HG02759 (cell line): ENCODE data around the gene ARHGEF4.
A peak's percentile ranks its signal among the peaks of the same experiment; 100 is the strongest.

ENCODE experiments used
- ATAC-seq: cut with Tn5 transposase; IDR thresholded peaks from one replicate; pipeline ENCODE4 v1.9.1; 2021; ENCODE audit warnings: mild to moderate bottlenecking, moderate library complexity; ENCODE audit not compliant: unreplicated experiment

The ARHGEF4 gene

DNA sequence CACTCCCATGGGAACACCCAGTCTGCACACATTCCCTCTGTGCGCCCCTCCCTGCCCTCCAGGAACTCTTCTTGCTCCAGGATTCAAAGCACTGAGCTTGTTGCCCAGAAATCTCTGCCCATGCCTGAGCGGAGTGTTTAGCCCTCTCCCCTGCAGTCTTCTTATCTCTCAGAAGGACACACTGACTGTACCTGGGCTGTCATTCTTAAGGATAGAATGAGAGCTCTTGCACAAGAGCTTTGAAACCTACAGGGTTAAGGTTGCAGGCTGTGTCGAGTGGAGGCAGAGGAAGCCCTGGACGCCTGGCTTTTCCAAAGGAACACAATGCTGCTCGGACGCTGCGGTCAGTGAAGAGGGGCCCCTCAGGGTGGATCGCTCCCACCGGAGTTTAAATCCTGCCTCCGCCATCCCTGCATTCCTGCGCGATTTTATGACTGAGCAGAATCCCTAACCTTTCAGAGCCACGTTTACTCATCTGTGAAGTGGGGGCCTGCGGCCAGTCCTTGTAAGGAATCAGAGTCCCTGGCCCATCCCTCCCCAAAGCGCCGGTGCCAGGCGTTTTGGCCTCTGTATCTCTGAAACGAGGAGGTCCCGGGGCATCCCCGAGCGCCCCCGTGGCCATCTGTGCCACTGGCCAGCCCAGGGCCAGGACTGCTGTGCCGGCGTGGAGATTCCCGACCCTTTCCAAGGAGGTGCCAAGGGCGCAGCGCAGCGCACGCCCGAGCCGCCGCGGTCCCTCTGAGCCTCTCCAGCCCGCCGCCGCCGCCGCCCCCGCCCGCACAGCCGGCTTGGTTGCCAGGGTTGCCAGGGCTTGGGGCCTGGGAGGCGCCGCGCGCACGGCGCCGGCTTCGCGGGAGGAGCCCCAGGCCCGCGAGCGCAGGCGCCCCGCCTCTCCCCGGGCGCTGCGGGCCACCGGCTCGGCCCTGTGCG is 197.7 kb downstream of the ARHGEF4 start:
- no peak for ATAC-seq

DNA sequence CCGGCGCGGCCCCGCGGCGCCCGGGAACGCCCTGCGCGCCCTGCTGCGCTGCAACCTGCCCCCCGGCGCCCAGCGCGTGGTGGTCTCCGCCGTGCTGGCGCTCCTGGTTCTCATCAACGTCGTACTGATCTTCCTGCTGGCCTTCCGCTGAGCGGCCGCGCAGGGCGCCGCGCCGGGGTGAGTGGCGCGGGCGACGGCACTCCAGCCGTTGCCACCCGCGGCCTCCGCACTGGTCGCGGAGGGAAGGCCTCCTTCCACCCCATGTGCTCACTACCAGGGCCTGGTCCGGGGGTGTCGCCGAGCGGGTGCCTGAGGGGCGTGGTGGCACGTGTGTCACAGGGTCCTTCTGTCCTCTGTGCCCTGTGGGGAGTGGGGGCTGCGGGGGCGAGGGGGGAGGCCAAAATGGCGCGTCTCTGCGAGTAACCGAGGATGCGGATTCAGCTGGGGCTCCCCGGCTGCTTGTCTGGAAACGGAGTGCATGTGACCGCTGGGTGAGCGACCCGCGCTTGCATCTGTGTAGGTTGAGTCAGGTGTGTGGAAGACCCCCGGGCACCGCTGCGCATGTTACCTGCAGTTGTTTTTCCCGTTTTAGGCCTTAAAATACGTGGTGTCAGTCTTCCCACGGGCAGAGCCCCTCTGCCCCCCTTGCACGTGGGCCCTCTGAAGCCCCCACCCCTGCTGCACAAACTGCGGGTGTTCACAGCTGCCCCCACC is 198.6 kb downstream of the ARHGEF4 start:
- ATAC-seq, result no peak

DNA sequence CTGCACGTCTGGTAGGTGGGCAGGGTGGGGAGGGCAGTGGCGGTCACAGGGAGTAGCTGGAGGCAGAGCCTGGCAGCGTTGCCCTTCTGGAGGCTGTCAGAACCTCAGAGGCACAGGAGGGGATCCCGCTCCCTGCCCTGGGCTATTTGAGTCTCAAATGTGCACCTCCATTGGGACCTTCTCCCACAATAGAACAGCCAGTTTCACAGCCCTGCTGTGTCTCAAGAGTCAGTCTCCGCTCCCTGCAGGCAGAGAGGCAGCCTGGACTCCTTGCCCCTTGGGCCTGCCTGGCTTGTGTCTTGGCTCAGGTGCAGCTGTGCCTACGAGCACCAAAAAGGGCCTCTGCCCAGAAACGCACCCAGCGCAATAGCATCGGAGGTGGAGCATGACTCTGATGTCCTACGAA is 199.1 kb downstream of the ARHGEF4 start:
- ATAC-seq, result no peak

DNA sequence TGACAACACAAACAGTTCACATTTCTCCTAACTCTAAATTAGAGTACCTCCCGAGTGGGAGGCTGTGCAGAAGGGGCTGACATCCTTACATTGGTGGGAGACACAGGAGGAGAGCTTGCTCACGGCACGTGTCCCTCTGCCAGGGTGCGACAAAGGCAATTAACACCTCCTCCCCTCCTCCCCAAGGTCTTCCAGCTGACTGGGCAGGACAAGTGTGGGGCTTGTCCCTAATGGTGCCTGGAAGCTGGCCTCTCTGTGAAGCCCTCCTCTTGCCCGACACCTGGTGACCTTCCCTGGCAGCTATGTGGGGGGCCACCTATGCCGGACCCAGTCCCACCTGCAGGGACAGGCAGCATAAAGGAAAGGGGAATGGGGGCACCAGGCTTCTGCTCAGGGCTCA is 199.6 kb downstream of the ARHGEF4 start:
- no peak for ATAC-seq

DNA sequence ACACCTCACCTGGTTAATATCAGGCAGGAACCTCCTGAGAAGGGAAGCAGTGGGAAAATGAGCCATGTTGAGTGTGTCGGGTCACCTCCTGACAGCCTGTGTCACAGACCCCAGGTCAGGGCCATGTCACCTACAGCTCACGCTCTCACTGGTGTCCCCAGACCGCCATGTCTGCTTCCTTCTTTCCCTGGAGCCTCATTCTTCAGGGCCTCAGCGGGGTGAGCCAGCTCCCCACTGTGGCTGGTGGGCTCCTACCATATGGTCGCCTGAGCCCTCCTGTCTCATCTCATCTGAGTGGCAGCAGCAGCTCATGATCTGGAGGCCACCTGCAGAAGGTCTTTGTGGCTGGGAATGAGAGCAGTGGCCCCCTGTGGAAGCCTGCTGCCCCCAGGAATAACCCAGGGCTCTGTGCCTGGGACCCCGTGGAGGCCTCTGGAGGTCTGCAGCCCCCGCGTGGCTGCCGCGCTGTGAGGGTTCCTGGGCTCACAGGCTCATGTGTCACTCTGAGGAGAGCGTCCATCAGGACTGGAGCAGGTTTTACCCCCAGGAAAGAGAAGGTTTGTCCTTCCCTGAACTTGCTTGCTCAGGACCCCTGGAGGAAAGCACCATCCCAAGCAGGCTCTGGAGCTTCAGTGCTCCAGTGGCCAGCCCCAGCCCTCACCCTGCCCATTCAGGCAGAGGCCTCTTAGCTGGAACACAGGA is 200.1 kb downstream of the ARHGEF4 start:
- no peak for ATAC-seq

DNA sequence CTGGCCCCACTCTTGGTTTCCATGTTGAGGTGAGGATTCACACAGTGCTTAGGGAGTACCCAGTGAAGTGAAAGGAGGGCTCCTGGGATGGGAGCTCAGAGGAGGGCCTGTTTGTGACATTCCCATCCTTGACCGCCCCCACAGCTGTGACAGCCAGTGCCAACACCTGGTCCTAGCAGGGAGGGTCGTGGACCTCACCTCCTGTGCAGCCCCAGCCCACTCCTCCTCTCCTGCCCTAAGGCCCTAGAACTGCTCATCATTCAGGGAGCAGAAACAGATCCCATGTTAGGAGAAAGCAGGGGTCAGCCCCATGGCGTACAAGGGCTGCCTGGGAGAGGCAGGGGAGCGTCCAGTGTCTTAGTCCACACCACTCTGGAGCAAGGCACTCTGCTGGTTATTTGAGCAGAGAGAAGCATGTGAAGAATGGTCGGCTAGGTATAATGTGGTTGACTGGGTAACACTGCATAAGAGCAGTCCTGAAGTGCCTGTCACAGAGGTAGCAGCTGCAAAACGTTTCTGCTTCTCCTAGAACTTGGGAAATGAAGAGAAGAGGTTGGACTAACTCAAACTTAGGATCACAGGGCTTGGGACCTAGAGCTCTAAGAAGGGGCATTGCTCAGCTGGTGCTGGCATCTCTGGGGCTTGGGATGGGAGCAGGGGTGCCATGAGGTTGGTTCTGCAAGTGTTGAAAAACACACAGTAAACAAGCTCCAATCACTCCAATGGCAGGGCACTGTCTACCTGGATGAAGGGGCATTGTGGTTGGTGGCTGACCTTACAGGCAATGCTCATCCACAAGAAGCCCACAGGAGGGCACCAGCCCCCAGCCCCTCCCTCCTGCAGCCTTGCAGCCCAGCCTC is 200.9 kb downstream of the ARHGEF4 start:
- ATAC-seq, result no peak

DNA sequence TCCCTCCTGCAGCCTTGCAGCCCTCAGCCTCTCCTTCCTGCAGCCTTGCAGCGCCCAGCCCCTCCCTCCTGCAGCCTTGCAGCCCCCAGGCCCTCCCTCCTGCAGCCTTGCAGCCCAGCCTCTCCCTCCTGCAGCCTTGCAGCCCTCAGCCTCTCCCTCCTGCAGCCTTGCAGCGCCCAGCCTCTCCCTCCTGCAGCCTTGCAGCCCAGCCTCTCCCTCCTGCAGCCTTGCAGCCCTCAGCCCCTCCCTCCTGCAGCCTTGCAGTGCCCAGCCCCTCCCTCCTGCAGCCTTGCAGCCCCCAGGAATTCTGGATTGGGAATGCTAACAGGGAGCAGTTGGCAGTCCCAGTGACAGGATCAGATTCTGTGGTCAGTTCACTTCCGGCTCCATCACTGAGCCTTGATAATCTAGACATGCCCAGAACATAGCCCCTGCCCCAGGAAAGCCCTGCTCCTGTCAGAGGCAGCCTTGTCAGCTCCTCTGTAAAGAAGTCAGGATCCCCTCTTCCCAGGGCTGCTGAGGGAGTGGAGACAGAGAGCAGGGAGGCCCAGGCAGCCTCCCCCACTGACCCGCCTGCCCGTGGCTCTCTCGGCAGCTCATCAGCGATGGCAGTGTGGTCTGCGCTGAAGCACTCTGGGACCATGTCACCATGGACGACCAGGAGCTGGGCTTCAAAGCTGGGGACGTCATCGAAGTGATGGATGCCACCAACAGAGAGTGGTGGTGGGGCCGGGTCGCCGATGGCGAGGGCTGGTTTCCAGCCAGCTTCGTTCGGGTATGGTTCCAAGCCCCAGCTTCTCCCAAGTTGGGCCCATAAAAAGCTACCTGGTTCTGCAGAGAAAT is 201.8 kb downstream of the ARHGEF4 start:
- ATAC-seq, result no peak

DNA sequence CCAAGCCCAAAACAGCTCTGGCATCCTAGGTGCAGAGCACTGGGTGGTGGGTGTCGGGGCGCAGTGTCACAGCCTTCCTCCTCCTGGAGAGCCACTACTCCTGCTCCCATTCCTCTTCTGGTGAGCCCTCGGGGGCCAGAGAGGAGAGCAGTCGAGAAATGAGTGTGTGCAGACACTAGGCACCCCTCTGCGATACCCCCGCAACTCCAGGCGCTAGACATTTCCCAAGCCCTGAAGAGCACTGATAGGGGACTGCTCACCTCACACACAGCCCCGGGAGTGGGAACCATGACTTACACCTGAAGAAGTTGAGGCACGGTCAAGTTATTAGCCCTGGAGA is 202.4 kb downstream of the ARHGEF4 start:
- ATAC-seq, result no peak

DNA sequence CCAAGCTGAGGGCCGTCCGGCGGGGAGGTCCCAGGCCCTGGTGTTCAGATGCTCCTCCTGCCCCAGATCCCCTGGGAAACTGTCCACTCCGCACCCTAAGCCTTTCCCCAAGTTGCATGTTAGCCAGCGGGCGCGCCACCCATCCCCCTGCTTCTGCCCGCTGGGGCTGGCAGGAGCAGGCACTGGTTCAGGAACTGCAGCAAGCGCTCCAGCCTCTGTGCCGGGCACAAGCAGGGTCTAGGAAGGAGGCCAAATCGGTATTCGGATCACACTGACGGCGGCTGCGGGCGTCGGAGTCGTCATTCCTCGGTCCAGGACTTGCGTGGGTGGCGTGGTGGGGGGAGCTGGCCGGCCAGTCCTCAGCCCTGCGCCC is 202.8 kb downstream of the ARHGEF4 start:
- no peak for ATAC-seq

DNA sequence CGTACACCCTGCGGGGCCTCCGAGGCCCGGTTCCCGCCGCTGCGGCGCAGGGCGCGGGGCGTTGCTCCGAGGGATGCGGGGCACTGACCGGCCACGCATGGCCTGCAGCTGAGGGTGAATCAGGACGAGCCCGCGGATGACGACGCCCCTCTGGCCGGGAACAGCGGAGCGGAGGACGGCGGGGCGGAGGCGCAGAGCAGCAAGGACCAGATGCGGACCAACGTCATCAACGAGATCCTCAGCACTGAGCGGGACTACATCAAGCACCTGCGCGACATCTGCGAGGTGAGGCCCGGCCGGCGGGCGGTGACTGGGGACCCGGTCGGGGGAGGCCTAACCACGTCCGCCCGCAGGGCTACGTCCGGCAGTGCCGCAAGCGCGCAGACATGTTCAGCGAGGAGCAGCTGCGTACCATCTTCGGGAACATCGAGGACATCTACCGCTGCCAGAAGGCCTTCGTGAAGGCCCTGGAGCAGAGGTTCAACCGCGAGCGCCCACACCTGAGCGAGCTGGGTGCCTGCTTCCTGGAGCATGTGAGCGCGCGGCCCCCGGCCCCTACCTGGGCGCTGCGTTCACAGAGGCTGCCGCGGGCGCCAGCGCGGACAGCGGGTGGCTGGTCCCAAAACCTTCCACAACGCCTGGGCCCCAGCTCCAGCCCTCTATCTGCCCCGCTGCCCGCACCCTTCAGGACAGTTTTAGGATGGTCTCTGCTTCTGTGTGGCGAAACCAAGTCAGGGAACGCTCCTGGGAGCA is 203.4 kb downstream of the ARHGEF4 start:
- ATAC-seq, result peak; percentile 53

DNA sequence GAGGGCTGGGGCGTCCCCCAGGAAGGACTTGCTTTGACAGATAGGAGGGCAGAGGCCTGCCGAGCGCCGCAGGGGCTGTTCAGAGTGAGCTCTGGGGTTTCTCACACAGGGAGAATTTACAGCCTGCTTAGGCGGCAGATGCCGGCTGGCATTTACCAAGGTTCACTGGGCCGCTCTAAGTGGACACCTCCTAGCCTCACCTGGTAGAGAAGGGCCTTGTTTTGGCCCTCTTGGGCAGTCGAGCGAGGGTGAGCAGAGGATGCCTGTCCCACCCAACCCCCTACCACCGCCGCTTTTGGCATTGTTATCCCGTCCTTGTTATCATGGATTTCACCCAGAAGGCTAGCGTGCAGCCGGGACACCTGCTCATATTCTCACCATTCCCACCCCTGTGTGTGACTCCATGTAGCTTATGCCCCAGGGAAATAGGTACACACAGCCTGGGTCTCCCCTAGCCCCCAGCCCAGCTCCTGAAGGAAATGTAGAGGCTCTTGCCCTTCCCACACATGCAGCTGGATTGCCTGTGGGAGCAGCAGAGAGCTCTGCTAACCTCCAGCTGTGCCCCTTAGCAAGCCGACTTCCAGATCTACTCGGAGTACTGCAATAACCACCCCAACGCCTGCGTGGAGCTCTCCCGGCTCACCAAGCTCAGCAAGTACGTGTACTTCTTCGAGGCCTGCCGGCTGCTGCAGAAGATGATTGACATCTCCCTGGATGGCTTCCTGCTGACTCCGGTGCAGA is 204.1 kb downstream of the ARHGEF4 start:
- peak; percentile 5 for ATAC-seq

DNA sequence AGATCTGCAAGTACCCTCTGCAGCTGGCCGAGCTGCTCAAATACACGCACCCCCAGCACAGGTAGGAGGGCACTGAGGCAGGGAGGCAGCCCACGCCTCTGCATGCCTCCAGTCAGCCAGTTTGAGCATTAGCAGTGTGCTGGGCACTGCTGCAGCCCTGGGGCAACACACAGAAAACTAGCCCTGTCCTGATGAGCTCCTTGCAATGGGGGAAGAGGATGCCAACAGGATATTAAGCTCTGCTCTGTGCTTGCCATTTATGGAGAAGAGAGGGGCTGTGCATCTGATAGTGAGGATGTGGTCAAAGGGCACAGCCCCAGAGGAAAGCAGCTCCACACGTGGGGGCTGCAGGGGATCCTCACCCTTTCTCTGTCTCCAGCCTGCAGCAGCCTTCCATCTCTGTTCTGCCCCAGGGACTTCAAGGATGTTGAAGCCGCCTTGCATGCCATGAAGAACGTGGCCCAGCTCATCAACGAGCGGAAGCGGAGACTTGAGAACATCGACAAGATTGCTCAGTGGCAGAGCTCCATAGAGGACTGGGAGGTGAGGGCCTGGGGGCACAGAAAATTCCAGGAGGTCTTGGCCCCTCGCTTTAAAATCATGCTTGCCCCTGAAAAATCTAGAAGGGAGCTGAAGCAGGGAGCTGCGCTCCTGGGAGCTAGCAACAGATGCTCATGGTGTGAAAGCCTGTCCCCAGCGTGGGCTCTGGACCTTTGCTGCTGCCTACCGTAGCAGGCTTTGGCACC is 204.9 kb downstream of the ARHGEF4 start:
- ATAC-seq, result no peak

DNA sequence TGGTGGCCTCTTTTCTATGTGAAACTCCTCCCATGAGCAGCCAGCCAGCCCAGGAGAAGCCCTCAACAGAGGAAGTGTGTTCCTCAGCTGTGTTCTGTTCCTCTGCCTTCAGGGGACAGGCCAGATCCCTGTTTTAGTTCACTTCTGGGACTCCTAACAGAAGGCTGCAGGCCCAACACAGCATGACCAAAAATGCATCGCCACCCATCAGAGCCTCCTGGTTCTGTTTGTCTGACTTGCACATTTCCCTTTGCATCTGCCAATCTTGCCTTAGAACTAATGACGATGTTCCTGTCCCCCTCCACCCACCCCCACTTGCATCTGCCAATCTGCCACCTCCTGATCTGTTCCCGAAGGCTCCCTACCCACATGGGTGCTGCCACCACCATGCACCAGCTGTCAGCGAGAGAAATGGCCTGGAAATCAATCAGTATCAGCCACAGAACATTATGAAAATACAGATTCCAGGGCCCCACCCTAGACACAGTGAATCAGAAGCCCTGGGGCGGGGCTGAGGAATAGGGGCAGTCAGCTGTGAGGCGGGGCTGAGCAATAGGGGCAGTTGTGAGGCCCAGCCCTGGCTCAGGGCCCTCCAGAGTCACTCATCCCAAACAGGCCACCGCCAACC is 205.5 kb downstream of the ARHGEF4 start:
- no peak for ATAC-seq

DNA sequence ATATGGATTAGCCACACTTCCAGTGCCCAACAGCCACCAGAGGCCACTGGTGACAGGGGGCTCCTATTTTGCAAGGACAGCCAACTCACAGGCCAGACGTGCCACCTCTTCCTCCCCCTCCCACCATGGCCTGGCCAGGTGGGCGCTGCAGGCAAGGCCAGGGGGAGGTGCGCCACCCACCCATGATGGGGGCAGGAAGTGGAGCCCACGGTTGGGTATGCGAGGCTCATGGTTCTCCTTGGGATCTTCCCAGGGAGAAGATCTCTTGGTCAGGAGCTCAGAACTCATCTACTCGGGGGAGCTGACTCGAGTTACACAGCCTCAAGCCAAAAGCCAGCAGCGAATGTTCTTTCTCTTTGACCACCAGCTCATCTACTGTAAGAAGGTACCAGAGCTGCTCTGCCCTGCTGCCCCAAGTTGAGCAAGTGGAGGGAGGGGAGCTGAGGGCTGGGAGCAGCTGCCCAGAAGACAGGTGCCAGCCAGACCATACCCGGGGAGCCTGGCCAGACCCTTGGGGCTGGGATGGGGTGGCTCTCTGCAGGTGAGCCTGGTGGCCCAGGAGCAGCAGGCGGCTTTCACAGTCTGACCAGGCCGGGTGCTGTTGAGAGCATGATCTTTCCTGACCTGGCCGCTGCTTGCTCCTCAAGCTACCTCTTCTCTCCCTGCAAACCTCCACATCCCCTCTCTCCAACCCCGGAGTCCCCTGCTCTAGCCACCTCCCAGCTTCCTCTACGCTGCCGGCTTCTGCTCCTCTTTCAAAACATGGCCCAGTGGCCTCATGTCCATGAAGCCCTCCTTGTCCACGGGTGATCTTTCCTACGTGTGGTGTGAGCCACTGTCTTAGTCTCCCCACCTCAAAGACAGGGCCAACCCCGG is 206.7 kb downstream of the ARHGEF4 start:
- no peak for ATAC-seq

DNA sequence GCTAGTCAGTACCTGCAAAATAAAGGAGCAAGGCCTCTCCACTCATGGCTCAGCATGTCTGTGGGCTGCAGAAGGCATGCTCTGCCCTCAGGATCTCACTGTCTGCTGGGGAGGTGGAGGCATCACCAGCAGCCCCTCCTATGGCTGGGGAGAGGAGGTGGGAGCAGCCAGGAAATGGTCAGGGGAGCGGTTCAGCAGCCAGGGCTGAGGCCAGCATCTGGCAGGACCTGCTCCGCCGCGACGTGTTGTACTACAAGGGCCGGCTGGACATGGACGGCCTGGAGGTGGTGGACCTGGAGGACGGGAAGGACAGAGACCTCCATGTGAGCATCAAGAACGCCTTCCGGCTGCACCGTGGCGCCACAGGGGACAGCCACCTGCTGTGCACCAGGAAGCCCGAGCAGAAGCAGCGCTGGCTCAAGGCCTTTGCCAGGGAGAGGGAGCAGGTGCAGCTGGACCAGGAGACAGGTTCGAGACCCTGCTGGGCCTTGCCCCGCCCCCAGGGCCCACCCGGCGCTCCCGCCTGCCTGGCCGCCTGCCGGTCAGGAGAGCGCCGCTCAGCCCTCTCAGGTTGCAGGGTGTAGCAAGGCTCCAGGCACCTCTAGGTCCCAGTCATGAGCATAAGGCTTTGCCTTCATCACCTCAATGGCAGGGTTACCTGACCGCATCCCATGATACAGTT is 207.5 kb downstream of the ARHGEF4 start:
- ATAC-seq, result no peak

DNA sequence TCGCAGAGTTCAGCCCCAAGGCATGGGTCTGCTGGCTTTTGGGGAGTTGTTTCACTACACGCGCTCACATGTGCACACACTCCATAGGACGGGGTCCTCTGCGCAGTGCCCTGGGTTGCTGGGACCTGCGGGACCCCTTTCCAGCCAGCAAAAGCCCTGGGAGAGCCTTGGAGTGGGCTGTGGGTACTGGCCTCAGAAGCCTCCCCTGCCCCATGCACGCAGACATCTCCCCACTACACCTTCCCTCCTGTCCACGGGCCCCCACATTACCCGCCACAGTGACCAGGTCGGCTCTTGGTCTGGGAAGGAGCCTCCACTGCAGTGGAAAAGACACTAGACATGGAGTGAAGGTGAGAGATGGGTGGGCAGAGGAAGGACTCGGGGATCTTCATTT is 208.0 kb downstream of the ARHGEF4 start:
- ATAC-seq, result no peak
